WTC11 (cell line): ENCODE data around the gene NR2C2AP.

Source experiments
- CBFB ChIP-seq: sonication (generic); formaldehyde crosslinking; IDR thresholded peaks from 2 replicates; pipeline ENCODE4 v1.8.1; 2022; ENCODE audit warnings: mild to moderate bottlenecking, low read depth, missing genetic modification reagents
- CTCF ChIP-seq: fragments of 200-600 bp; IDR thresholded peaks from 2 replicates; pipeline ENCODE4 v1.8.0; 2022; ENCODE audit warnings: antibody characterized with exemption
- FOXJ3 ChIP-seq: sonication (generic); formaldehyde crosslinking; IDR thresholded peaks from 2 replicates; pipeline ENCODE4 v1.9.0; 2021; ENCODE audit warnings: missing genetic modification reagents, mild to moderate bottlenecking, borderline replicate concordance
- FOXP1 ChIP-seq: sonication (generic); formaldehyde crosslinking; IDR thresholded peaks from 2 replicates; pipeline ENCODE4 v1.8.0; 2022; ENCODE audit warnings: missing genetic modification reagents, mild to moderate bottlenecking, moderate library complexity, borderline replicate concordance
- GABPB1 ChIP-seq: sonication (generic); formaldehyde crosslinking; IDR thresholded peaks from 2 replicates; pipeline ENCODE4 v1.8.1; 2023; ENCODE audit warnings: mild to moderate bottlenecking, missing genetic modification reagents
- NFE2L1 ChIP-seq: sonication (generic); formaldehyde crosslinking; IDR thresholded peaks from 2 replicates; pipeline ENCODE4 v1.8.1; 2023; ENCODE audit warnings: missing genetic modification reagents
- NR1H2 ChIP-seq: sonication (generic); formaldehyde crosslinking; IDR thresholded peaks from 2 replicates; pipeline ENCODE4 v1.9.0; 2021; ENCODE audit warnings: mild to moderate bottlenecking, moderate library complexity, missing genetic modification reagents
- NR3C1 ChIP-seq: sonication (generic); formaldehyde crosslinking; conservative IDR thresholded peaks from 2 replicates; pipeline ENCODE4 v1.8.1; 2023; ENCODE audit warnings: low read depth, mild to moderate bottlenecking, missing genetic modification reagents
- TF ChIP-seq, protein P1 (sequence below): sonication (generic); formaldehyde crosslinking; IDR thresholded peaks from 2 replicates; pipeline ENCODE4 v1.8.0; 2022; ENCODE audit warnings: mild to moderate bottlenecking, missing genetic modification reagents

DNA sequence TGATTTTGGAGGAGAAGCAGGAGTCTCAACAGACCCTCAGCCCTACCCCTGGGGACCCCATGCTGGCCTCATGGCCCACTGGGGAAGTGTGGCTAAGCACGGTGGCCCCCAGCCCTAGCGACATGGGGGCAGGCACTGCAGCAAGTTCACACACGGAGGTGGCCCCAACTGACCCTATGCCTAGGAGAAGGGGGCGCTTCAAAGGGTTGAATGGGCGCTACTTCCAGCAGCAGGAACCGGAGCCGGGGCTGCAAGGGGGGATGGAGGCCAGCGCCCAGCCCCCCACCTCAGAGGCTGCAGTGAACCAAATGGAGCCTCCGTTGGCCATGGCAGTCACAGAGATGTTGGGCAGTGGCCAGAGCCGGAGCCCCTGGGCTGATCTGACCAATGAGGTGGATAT, 23.4 kb upstream of the NR2C2AP start:
- TF ChIP-seq GABPB1 (no peak), FOXJ3 (CRISPR knock-in tag) (no peak), CBFB (CRISPR knock-in tag) (no peak), NR3C1 (CRISPR knock-in tag) (no peak), FOXP1 (CRISPR knock-in tag) (no peak), CTCF (no peak), NFE2L1 (CRISPR knock-in tag) (no peak), NR1H2 (CRISPR knock-in tag) (no peak)
- TF ChIP-seq, protein P1, sequence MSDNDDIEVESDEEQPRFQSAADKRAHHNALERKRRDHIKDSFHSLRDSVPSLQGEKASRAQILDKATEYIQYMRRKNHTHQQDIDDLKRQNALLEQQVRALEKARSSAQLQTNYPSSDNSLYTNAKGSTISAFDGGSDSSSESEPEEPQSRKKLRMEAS (CRISPR knock-in tag) = no peak
